GM21717 (cell line): ENCODE results near the gene TAS2R13.

Experiments
- ATAC-seq: cut with Tn5 transposase; IDR thresholded peaks from one replicate; pipeline ENCODE4 v1.9.1; 2021; ENCODE audit warnings: mild to moderate bottlenecking, moderate library complexity; ENCODE audit not compliant: unreplicated experiment

Gene TAS2R13

GRCh38 chr12:10873378-10873777 is 36.0 kb downstream of the TAS2R13 start:
- ATAC-seq = no peak

GRCh38 chr12:10867381-10867780 is 42.0 kb downstream of the TAS2R13 start:
- no peak for ATAC-seq

DNA sequence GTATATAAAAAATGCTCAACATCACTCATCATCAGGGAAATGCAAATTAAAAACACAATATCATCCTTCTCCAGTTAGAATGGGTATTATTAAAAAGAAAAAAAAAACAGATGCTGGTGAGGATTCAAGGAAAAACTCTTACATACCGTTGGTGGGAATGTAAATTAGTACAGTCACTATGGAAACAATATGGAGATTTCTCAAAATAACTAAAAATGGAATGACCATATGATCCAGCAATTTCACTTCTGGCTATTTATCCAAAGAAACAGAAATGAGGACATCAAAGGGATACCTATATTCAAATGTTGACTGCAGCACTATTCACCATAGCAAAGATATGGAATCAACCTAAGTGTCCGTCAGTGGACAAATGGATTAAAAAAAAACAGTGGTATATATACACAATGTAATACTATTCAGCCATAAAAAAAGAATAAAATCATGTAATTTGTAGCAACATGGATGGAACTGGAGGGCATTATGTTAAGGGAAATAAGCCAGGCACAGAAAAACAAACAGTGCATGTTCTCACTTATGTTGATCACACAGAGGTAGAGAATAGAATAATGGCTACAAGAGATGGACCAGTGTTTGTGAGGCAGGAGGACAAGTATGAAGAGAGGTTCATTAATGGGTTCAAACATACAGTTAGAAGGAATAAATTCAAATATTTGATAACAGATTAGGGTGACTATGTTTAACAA is 45.7 kb downstream of the TAS2R13 start:
- no peak for ATAC-seq

DNA sequence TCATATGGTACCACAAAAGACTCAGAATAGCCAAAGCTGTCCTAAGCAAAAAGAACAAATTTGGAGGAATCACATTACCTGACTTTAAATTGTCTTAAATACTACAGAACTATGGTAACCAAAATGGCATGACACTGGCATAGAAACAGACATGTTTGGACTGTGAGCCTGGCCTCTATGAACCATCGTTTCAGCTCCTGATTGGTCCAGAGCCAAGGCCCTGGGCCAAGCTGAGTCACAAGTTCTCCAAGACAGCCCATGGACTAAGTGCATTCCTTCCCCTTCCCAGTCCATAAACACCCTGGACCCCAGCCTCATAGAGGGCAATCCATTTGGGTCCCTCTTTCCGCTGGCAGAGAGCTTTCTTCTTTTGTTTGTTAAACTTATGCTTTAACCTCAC is 48.0 kb downstream of the TAS2R13 start:
- no peak for ATAC-seq
